GM19025 (cell line): ENCODE results near the gene CCDC57.
A peak's percentile ranks its signal among the peaks of the same experiment; 100 is the strongest.

Experiments
- ATAC-seq: cut with Tn5 transposase; IDR thresholded peaks from one replicate; pipeline ENCODE4 v1.9.1; 2021; ENCODE audit warnings: mild to moderate bottlenecking, low read depth, moderate library complexity; ENCODE audit not compliant: unreplicated experiment

CCDC57 gene

DNA sequence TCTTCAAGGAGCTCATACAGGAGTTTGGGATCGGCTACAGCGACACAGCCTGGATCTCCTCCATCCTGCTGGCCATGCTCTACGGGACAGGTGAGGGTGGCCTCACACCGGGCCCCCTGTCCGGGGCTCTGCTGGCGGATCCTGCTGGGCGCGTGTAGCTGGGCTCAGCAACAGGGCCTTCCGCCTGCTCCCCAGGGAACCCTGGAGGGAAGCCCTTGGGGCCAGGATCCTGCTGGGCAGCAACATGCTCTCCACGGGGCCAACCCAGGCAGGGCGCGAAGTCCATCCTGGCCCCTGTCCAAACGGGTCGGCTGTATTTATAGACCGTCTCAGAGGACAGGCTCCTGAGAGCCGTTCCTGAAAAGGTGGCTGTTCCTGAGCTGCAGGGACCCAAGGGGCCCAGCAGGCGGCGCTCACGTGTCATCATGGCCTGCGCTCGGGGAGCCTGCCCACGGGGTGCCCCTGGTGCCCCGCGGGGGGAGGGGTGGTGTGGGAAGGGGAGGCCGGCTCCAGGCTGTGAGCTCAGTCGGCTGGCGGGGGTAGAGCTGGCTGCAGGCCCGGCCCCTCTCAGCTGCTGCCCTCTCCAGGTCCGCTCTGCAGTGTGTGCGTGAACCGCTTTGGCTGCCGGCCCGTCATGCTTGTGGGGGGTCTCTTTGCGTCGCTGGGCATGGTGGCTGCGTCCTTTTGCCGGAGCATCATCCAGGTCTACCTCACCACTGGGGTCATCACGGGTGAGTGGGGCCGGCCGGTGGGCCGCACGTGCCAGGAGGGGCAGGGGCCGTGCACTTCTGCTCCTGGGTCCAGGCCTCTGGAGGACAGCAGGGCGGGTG is 23.7 kb upstream of the CCDC57 start:
- ATAC-seq, result no peak

DNA sequence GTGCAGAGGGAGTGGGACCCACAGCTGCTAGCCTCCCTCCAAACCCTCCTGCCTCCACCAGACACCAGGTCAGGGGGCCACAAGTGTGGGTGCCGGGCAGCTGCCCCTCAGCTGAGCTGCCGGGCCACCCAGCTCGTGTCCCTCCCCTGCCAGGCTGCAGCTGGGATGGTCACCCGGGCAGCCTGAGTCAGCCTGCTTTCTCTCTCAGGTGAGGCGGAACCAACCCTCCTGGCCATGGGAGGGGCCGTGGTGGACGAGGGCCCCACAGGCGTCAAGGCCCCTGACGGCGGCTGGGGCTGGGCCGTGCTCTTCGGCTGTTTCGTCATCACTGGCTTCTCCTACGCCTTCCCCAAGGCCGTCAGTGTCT is 23.1 kb upstream of the CCDC57 start:
- ATAC-seq, result no peak

DNA sequence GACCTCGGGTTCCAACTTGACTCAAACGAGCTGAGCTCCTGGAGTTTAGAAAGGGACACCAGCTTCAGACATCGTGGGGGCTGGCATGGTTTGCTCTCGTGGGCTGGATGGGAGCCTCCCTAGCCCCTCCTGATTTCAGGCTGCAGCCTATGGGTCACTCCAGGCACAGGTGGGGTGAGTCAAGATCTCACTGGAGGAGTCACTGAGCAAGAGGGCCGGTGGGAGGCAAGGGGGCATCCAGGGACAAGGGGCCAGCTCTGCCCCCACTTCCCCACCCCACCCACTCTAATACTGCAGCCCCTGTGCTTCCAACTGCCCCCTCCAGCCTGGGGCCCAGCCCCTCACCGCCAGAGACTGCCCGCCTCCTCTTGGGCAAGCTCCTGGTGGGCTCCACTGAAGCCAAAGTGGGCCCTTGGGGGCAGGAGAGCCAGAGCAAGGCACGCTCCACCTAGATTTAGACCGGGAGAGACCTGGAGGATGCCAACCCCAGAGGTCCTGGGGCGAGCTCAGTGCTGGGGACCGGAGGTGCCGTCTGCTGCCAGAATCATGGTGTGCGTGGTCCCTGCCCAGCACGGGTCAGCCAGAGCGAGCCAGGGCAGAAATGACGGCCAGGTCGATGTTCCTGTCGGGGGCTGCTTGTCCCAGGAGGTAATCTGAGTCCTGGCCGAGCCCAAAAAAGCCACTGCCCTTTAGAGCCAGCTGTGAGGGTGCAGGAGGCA is 22.6 kb upstream of the CCDC57 start:
- ATAC-seq, result no peak

DNA sequence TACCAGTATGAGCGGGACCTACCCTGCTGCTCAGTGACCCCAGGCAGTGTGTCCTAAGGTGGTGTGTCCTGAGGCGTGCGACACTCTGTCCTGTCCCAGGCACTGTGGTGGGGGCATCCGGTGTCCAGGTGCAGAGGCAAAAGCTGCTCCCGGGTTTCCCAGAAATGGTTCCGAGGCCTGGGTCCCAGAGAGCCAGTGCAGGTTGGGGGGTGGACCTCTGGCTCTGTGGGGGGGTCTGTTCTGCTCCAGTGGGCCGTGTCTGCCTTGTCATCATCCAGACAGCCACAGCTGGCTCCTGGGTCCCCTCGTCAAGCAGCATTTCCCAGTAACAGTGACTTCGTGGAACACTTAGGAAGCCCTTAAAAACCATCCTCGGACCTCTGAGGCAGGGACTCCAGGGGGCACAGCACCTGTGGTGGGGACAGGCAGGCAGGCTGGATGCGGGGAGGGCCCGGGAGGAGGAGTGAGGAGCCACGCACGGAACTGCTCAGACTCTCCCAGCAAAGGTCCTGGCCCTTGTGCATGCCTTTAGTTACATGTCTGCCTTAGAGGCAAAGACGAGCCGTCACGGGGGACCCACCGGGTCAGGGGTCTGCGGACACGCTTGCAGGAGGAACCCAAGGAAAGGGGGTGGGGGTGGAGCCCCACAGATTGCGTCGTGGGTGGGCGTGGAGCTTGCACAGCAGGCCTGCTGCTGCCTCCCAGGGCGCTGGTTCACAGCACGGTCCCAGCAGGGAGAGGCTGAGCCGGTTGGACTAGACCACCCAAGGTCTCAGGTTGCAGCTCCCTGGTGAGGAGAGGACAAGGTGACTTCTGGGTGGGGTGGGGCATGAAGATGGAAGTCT is 21.8 kb upstream of the CCDC57 start:
- ATAC-seq, result no peak

DNA sequence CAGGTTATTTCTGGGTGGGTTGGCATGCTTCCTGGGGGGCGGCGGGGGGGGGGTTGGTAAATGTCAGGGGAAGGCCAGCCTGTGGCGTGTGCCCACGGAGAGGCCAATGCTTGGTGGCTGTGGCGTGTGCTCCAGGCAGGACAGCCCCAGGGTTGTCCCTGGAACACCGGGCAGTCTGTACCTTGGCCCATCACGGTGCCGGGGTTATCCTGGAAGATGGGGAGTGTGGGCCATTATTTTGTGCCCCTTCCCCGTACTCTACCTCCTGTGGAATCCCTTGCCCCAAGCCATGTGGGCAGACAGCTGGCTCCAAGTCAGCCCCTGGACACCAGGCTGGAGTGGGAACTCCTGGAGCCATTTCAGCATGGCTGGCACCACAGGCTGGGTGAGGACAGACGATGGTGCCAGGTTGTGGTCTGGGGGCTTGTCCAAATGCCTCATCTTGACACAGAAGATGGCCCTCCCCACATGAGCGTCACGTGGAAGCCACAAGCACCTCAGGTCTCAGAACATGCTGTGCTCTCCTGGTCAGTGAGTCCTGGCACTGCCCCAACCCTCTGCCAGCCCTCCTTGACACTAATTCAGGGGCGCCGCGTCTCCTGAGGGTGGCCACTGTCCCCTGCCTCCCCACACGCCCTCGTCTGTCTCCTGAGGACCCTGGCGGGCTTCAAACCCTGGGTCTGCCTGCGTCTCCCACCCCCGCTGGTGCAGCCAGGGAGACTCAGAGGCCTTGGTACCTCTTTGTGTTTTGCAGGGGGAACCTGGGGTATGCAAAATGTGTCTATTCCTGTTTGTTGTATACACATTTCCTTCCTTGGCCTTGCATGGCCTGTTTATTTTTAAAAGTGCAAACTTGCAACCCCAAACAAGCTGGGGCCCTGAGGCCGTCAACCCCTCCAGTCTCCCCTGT is 20.5 kb upstream of the CCDC57 start:
- ATAC-seq, result no peak

DNA sequence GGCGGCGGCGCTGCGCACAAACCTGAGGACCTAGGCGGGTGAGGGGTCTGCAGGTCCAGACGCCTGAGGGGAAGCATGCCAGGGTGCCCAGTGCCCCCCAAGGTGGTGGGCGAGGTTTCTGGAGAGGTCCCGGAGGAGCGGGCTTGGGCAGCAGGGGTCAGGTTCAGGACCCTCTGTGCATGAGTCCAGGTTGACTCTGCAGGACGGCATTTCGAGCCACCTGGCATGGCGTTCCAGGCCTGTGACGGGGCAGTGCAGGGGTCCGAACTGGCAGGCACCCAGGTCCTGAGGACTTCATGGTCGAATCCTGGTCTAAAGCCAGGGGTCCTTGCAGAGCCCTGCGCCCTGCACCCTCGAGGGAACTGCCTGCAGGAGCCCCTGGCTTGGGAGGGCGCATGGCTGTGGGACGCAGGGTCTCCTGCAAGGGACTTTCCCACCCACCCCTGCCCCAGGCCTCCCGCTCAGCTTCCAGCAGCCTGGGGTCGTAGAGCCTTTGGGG is 19.7 kb upstream of the CCDC57 start:
- no peak for ATAC-seq

DNA sequence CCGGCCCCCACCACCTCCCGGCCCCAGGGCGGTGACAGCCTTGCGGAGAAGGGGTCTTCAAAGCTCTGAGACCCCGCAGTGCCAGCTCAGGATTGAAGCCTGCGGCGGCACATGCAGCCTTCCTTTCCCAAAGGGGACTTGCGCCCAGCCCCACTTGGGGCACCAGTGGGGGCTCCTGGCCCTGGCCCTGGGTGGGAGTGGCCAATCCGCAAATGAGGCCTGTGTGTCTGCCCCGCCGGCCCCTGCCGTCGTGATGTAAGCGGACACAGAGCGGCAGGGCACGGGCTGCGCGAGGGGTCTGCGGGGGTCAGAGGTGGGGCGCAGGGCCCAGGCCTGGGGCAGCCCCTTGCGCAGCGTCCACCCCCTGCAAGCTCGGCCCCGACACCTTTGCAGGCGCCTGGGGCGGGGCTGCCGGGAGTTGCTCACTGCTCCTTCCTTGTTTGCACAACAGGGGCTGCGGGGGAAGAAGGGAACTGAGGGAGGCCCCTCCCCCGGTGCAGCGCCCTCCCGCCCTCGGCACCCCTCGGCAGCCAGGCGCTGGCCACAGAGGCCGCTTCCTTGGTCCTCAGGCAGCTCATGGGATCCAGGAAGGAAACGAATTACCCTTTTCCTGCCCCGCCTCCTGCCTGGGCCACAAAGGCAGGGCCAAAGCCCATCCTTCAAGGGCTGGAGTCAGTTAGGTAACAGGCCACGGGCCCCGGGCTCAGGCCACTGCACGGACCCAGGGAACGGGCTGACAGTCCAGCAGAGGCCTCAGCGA is 19.1 kb upstream of the CCDC57 start:
- peak; percentile 2 for ATAC-seq

DNA sequence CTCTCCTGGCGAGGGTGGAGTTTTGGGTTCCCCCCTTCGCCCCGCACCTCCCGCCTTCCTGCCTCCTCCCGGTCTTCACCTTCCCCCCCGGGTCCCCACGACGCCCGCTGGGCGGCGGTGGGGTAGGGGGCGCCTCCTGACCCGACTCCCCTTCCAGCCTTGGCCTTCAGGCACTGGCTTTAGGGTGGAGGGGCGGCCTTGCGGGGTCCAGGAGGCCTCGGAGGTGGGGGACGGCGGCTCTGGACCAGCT is 18.6 kb upstream of the CCDC57 start:
- peak; percentile 17 for ATAC-seq

DNA sequence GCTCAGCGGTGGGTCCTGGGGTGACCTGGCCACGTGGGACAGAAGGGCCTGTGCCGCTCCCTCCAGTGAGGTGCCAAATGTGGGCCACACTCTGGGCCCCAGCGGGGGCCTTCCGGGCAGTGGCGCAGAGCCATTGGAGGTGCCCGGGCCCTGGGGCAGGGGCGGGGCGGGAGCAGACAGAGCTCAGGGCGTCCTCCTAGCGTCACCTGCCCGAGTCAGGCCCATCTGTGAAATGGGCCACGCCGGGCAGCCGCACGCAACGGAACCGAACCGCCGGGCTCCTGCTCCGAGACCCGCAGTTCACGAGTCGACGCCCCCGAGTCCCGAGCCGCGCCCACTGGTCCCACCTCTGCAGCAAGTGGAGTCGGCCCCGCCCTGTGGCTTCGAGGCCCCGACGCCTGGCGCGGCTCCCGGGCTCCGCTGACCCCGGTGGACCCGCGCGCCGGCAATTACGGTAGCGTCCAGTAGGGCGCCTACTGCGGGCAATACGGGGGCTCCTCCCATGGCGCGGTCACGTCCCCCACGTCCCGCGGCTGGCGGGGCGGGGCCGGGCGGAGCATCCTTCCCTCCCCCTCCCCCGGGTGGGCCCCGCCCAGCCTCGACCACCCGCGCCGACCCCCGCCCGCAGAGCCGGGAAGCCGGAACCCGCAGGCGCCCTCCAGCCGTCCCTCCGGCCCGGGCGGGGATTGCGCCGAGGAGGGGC is 18.1 kb upstream of the CCDC57 start:
- ATAC-seq, result peak; percentile 20

DNA sequence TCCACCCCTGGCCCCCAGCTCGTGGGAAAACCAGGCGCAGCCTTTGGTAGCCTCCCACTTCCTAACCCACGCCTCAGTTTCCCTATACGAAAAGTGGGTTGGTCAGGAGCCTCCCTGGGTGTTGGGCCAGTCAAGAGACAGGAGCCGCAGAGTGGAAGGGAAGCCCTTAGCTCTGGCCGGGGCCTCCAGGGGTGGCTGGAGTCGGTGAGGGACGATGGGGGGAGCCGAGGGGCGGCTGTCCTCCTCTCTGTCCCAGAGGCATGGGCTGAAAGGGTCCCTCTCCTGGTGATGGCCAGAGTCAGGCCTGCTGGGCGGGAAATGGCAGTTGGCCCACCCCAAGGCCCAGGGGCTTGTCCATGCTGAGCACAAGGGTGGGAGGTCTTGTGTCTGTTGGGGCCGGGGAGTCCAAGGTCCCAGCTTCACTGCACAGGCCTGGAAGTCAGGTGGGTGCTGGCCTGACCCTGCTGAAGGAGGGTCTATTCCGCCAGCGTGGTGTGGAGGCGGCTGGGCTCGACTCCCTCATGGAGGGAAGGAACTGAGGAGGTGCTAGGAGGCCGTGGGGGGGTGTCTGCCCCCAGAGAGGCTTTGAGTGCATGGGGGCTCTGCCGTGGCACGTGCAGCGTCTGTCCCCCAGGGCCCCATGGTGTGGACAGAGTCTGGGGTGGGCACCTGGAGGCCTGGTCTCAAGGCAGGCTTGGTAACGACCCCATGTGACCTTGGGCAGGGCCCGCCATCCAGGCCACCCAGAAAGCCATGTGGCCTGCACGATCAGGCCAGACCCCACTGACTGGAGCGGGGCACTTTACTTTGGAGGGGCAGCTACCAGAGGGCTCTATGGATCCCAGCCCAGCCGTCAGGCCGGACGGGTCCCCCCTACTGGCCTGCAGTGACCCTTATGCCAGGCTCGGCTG is 17.3 kb upstream of the CCDC57 start:
- ATAC-seq, result no peak

DNA sequence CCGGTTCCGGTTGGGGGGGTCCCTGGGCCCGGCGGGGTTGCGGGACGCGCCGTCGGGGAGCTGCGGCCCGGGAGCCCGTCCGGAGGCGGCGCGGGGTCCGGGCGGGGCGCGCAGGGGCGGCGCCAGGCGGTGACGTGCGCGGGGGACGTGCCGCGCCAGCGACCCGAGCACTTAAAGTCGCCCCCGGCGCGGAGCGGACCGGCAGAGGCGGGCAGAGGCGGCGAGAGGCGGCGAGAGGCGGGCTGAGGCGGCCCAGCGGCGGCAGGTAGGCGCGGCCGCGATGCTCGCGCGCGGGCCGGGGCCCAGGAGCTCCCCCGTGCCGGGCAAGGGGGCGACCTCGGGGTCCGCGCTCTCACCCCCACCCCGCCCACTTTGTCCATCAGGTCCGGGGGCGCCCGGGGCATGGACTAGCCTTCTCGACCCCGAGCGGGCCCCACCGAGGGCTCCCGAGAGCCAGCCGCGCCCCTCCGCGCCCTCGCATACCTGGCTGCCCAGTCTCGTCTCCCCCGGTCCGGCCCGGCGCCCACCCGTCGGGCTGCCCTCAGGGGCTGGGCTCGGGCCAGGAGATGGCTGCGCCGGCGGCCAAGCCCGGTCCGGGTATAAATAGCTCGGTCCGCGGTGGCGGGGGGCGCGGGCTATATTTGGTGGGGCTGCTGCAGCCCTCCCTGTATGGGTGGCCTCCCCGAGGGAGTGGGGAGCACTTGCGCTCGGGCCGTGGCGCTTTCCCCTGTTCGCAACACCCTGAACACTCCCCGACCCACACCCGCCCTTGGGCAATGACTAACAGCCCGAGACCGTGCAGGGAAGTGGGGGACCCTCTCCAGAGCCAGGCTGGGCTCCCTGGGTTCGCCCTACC is 16.4 kb upstream of the CCDC57 start, which contains the start of gene SLC16A3:
TSS of gene SLC16A3 (plus strand) at position 201 of the 856 bp plus-strand sequence. CDS start 6,967 bp downstream, outside the sequence.
- ATAC-seq, result peak; percentile 31

DNA sequence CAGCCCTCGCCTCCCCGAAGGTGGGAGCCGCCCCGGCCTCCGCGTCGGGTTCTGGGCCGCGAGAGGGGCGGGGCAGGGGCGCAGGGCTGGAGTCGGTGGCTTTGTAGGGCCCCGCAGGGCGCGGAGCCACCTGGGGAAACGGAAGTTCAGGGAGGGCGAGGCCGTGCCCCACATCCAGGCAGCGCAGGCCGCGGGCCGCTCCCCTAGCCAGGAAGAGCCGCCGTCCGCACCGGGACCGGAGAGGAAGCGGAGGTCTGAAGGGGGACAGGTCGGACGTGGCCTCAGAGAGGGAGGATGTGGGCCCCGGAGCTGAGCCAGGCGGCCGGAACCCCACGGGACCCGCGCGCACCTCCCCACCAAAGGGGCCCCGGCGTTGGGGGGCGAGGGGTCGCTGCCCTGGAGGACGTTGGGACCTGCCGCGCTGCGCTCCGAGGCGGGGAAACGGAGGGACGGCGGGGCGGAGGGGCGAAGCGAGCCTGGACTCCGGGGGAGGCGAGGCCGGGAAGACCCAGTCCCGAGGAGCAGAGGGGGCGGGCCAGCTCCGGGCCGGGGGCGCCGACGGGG is 15.7 kb upstream of the CCDC57 start:
- peak; percentile 9 for ATAC-seq

DNA sequence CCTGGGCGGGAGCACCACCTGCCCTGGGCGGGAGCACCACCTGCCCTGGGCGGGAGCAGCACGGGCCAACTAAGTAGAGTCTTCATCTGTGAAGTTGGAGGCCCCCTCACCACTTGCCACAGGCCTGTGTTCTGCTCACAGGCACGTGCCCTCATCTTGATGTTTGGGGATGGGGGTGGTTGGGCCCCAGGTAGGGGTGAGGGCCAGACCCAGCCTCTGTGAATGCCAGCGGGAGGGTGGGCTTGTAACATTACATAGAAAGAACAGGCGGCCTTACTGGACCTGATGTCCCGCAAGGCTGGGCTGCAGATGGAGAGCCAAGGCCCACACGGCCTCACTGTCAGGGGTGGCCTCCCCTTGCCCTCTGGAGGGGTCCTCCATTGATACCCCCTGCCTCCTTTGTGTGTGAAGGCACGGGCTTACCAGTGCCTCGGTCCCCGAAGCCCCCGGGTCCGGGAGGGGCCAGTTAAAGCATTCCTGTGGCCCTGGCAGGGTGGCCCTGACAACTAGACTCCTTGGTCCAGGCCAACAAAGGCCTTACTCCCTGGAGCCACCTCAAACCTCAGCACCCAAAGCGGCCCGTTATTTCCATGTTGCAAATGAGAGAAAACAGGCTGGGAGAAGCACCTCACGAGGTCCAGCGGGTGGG is 15.1 kb upstream of the CCDC57 start:
- ATAC-seq, result no peak

DNA sequence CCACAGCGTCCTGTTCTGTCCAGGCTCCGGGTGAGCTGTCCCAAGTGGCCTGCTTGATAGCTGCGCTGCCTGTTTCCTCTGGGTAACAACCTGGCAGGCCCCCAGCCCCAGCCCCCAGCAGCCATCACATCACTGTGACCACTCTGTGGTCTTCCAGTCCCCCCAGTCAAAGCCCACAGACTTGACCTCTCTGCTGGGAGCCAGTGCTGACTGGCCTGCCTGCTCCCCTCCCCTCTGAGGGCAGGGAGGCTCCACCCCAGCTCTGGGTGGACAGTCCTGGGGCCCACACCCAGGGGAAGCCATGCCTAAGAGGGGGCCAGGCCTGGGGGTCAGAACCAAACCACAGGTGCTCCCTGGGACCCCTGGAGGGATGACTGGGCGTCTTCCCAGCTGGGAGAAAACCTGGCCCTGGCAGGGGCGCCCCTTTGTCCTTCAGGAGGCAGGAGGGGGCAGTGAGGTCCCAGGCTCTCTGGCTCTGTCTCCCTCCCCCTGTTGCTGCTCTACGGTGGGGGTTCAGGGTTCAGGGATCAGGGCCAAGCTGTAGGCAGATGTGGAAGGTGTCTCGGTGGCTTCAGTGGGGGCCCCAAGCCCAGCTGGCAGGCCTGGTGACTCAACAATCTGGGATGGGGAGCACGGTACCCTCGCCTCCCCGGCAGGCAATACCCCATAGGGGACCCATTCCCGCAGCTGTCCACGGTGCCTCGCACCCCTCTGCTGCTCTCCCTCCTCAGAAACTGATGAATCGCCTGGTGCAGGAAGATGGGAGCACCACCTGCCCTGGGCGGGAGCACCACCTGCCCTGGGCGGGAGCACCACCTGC is 14.4 kb upstream of the CCDC57 start:
- no peak for ATAC-seq

DNA sequence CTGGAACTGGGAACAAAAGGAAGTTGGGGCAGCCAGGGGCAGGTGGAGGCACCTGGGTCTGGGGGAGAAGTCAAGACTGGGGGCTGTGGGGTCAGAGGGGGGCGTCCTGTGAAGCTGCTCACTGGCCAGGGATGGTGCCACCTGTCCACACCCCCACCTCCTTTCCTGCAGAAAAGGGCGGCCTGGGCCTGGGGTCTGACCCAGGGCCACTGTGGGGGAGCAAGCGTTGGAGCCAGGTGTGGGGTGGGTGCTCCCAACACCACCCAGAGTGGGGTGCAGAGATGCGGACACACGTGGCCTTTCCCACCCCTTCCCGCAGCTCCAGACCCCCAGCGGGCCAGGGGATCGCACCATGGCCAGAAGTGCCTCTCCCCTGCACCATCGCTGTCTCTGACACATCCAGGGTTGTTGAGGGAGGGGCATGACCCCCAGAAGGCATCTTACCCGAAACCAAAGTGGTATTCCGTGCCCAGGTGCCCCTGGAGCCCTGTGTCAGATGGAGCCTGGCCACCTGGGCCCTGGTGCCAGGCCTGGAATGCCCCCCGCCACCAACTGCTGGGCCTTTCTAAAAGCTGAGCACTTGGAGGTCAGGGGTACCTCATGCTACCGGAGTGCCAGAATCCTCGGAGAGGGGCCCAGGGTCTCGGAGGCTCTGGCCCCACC is 13.6 kb upstream of the CCDC57 start:
- no peak for ATAC-seq
